Measurements from ENCODE around the gene GPR18. TPM values are rescaled to one million over a fixed set of nuclear protein-coding genes. Genes with fewer than 3 reads are reported as not detected.

The GPR18 gene
- total and polyA plus RNA-seq, 9 of the 15 experiments (the other 6 are each of a cell fraction or from before 2014, with no cell fraction given): 0.75 TPM; not detected in 8

DNA sequence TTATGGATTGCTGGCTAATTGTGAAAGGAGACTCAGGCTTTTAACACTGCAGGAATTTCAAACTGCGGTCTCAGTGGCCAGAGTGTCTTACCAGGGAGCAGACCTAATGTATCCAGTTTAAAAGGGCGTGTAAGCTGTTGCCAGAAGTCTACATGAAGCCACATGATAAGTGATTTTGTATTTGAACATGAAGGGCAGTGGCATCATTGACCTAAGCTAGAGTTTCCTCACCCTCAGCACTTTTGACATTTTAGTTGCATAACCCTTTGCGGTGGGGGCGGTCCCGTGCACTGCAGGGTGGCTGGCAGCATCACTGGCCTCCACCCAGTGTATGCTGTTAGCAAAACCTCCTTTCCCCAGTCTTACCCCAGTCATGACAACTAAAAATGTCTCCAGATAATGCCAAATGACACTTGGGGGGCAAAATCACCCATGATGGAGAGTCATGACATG lies 23.7 kb upstream of the GPR18 start:
- DNase-seq (ENCODE audit: extremely low read depth in 1 of 4, low spot score in 3 of 4) (no peak), FAIRE-seq (no peak), ATAC-seq (no peak)
- Histone ChIP-seq H4K20me1 (replicated peaks; ENCODE audit: control insufficient read depth, insufficient read depth, low read length) (no peaks in the 10 kb centered on the region), H3K4me1 (replicated peaks in 1 of 2; ENCODE audit: control insufficient read depth in 2 of 2, insufficient read depth in 2 of 2, low read length in 2 of 2) (no peaks in the 10 kb centered on the region; a peak in 2 of 5 replicates), H3K27ac (ENCODE audit: extremely low read depth, low read depth, low read length) (no peak overlapping the region), H3K79me2 (ENCODE audit: control insufficient read depth, insufficient read depth, low read length) (no peaks in the 10 kb centered on the region), H3K9me3 (replicated peaks; ENCODE audit: control insufficient read depth, insufficient read depth, low read depth, low read length) (no peaks in the 10 kb centered on the region), H3K27me3 (ENCODE audit: control insufficient read depth in 2 of 2, insufficient read depth in 2 of 2, low read length in 2 of 2) (no peaks in the 10 kb centered on the region), H3K4me3 (no peak overlapping the region), H3K9me1 (ENCODE audit: control insufficient read depth, insufficient read depth, low read length) (no peaks in the 10 kb centered on the region), H3K36me3 (ENCODE audit: control insufficient read depth, insufficient read depth, low read length) (peaks cover 14% of the 10 kb centered on the region; the same call in 1 of the 3 replicates), H3K4me2 (ENCODE audit: insufficient read depth, low read length) (no peak overlapping the region), H3K9ac (ENCODE audit: insufficient read depth in 1 of 2, low read depth in 2 of 2, low read length in 2 of 2) (no peak overlapping the region), H2AFZ (ENCODE audit: low read depth, low read length) (no peak overlapping the region)
- ChIA-PET CTCF (ENCODE audit: low intra/inter-chr PET ratio) (no interaction called here), POLR2A (interaction anchor here (0.7 kb wide), 1 partner anchor 792 kb away, joined by 3 read pairs; no protein-coding TSS in a partner anchor)
- BruUV-seq (replicated peaks): no TSS peak
- in situ Hi-C loops (cut with MboI) (no loop called here), intact Hi-C loops (cut with micrococcal nuclease) (no loop called here)
- 88% methylated on average over 5 of the region's 5 CpGs for WGBS (ENCODE audit: insufficient coverage, low coverage, missing lambda C conversion rate)
- TF ChIP-seq ZBTB1 (CRISPR knock-in tag; IDR thresholded peaks at IDR 0.05; ENCODE audit: borderline replicate concordance, low read depth) (no peak), TFAM (CRISPR knock-in tag; conservative IDR thresholded peaks at IDR 0.05) (no peak), POU5F1 (IDR thresholded peaks at IDR 0.05; ENCODE audit: borderline replicate concordance, low read depth, low read length, partially characterized antibody) (no peak), ZNF354B (CRISPR knock-in tag; IDR thresholded peaks at IDR 0.05) (no peak), CBX1 (IDR thresholded peaks at IDR 0.05; ENCODE audit: low read depth) (no peak), CBX8 (IDR thresholded peaks at IDR 0.05; ENCODE audit: borderline replicate concordance, extremely low read depth, low read depth, low read length, poor library complexity, severe bottlenecking) (no peak), RBM14 (IDR thresholded peaks at IDR 0.05; ENCODE audit: borderline replicate concordance, insufficient read depth, low read depth, low read length) (no peak), DNMT1 (IDR thresholded peaks at IDR 0.05) (no peak)
- TF ChIP-seq, protein P1, sequence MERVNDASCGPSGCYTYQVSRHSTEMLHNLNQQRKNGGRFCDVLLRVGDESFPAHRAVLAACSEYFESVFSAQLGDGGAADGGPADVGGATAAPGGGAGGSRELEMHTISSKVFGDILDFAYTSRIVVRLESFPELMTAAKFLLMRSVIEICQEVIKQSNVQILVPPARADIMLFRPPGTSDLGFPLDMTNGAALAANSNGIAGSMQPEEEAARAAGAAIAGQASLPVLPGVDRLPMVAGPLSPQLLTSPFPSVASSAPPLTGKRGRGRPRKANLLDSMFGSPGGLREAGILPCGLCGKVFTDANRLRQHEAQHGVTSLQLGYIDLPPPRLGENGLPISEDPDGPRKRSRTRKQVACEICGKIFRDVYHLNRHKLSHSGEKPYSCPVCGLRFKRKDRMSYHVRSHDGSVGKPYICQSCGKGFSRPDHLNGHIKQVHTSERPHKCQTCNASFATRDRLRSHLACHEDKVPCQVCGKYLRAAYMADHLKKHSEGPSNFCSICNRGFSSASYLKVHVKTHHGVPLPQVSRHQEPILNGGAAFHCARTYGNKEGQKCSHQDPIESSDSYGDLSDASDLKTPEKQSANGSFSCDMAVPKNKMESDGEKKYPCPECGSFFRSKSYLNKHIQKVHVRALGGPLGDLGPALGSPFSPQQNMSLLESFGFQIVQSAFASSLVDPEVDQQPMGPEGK (CRISPR knock-in tag; IDR thresholded peaks at IDR 0.05; ENCODE audit: borderline replicate concordance): no peak
- TF ChIP-seq, protein P2, sequence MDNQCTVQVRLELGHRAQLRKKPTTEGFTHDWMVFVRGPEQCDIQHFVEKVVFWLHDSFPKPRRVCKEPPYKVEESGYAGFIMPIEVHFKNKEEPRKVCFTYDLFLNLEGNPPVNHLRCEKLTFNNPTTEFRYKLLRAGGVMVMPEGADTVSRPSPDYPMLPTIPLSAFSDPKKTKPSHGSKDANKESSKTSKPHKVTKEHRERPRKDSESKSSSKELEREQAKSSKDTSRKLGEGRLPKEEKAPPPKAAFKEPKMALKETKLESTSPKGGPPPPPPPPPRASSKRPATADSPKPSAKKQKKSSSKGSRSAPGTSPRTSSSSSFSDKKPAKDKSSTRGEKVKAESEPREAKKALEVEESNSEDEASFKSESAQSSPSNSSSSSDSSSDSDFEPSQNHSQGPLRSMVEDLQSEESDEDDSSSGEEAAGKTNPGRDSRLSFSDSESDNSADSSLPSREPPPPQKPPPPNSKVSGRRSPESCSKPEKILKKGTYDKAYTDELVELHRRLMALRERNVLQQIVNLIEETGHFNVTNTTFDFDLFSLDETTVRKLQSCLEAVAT (IDR thresholded peaks at IDR 0.05): no peak
